Activated CD4-positive, alpha-beta T cell treated with anti-CD3 and anti-CD28 coated beads, Interleukin-2, amount 10 ng/mL, durations not matched to agents 7 days and 5 days (primary cell): ENCODE data around the gene HSF5. TPM values are rescaled to one million over a fixed set of nuclear protein-coding genes. Genes with fewer than 3 reads are reported as not detected.

ENCODE experiments used
- CTCF ChIA-PET: fragments of 350-600 bp; sonication (Branson Sonifier 250); formaldehyde crosslinking; loops from one replicate; lab custom pipeline; 2021; ENCODE audit warnings: antibody characterized with exemption; lab: Charles Lee
- POLR2A ChIA-PET: fragments of 350-600 bp; sonication (Branson Sonifier 250); formaldehyde crosslinking; loops from one replicate; lab custom pipeline; 2021; ENCODE audit warnings: antibody characterized with exemption; lab: Charles Lee
- DNase-seq: peaks from one replicate; pipeline ENCODE4 v3.0.0-alpha.2; 2020
- H3K27ac Mint-ChIP-seq: one replicate; pipeline ENCODE4 v1.8.0; 2021; ENCODE audit warnings: mild to moderate bottlenecking, moderate library complexity, mixed read lengths
- H3K27me3 Mint-ChIP-seq: one replicate; pipeline ENCODE4 v1.8.0; 2021; ENCODE audit warnings: mixed read lengths
- H3K36me3 Mint-ChIP-seq: one replicate; pipeline ENCODE4 v1.8.0; 2021; ENCODE audit warnings: low read depth, mixed read lengths
- H3K4me1 Mint-ChIP-seq: one replicate; pipeline ENCODE4 v1.8.0; 2021; ENCODE audit warnings: mixed read lengths
- H3K4me3 Mint-ChIP-seq: one replicate; pipeline ENCODE4 v1.8.0; 2021; ENCODE audit warnings: mild to moderate bottlenecking, moderate library complexity, mixed read lengths
- H3K9me3 Mint-ChIP-seq: one replicate; pipeline ENCODE4 v1.8.0; 2021; ENCODE audit warnings: mixed read lengths
- total RNA-seq, 2 experiments: library from RNA; stranded (reverse); gene quantifications; one replicate each; pipeline ENCODE4 v1.2.3, GENCODE V29; 2021

HSF5 gene
- total RNA-seq, 2 experiments from 2014 or later, result 0.77 to 0.89 TPM

GRCh38 chr17:58529275-58529674 lies 41.1 kb upstream of the HSF5 start:
- POLR2A ChIA-PET, result interaction anchor here (0.5 kb wide), 1 partner anchor 514 kb away, joined by 4 read pairs; no protein-coding TSS in a partner anchor

DNA sequence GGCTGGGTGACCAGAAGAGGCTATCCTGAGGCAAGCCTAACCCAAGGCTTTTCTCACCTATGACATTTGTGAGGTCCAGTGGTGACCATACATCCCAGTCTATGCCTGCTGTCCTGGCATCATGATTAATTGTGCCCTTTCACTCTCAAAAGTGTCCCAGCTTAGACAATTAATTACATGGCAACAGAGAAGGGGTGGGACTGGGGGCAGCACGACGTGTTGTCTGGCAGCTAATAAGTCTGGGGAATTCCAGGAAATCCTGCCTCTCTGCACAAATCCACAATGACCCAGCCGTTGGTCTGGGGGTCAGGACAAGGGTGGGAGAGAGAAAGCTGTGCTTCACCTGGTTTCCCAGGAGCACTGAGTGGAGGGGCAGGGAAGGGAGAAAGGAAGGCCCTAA lies 40.2 kb upstream of the HSF5 start:
- H3K4me1 Mint-ChIP-seq, result peaks cover 21% of the 10 kb centered on the region
- peaks cover 27% of the 10 kb centered on the region for H3K27me3 Mint-ChIP-seq
- ChIA-PET POLR2A (no interaction called here), CTCF (interaction anchor here (0.5 to 3.3 kb wide), 7 partner anchors 9 to 179 kb away, joined by 3 to 14 read pairs (median 3); no protein-coding TSS in a partner anchor)
- H3K4me3 Mint-ChIP-seq, result no peak overlapping the region
- H3K27ac Mint-ChIP-seq, result no peak overlapping the region
- H3K36me3 Mint-ChIP-seq, result no peaks in the 10 kb centered on the region
- H3K9me3 Mint-ChIP-seq, result no peaks in the 10 kb centered on the region
- DNase-seq, result no peak

More at GRCh38 chr17:58529275-58529674, 41.1 kb upstream of the HSF5 start:
- Mint-ChIP-seq H3K36me3 (no peaks in the 10 kb centered on the region), H3K27me3 (peaks cover 28% of the 10 kb centered on the region), H3K4me1 (peaks cover 21% of the 10 kb centered on the region), H3K4me3 (no peak overlapping the region), H3K9me3 (no peaks in the 10 kb centered on the region), H3K27ac (no peak overlapping the region)
- CTCF ChIA-PET, result interaction anchor here (1.1 to 3.3 kb wide), 4 partner anchors 9 to 25 kb away, joined by 3 to 14 read pairs (median 7); no protein-coding TSS in a partner anchor
- no peak for DNase-seq

- POLR2A ChIA-PET, result interaction anchor here (0.5 to 0.7 kb wide), 2 partner anchors 80 to 103 kb away, joined by 4 read pairs; no protein-coding TSS in a partner anchor
- CTCF ChIA-PET, result interaction anchor here (0.8 to 3.3 kb wide), 6 partner anchors 9 to 474 kb away, joined by 3 to 14 read pairs (median 4); no protein-coding TSS in a partner anchor
- Mint-ChIP-seq H3K9me3 (no peaks in the 10 kb centered on the region), H3K4me1 (peaks cover 21% of the 10 kb centered on the region), H3K27ac (no peak overlapping the region), H3K27me3 (peaks cover 22% of the 10 kb centered on the region), H3K4me3 (no peak overlapping the region), H3K36me3 (no peaks in the 10 kb centered on the region)
- DNase-seq, result no peak
Measured at GRCh38 chr17:58527949-58528348, 39.7 kb upstream of the HSF5 start.

GRCh38 chr17:58527306-58527705 lies 39.1 kb upstream of the HSF5 start:
- DNase-seq, result no peak
- Mint-ChIP-seq H3K36me3 (no peaks in the 10 kb centered on the region), H3K27ac (peak overlapping the region; percentile 88), H3K4me1 (peaks cover 21% of the 10 kb centered on the region), H3K9me3 (no peaks in the 10 kb centered on the region), H3K27me3 (peaks cover 16% of the 10 kb centered on the region), H3K4me3 (no peak overlapping the region)
- ChIA-PET POLR2A (interaction anchor here (0.5 to 0.7 kb wide), 2 partner anchors 79 to 104 kb away, joined by 4 read pairs; no protein-coding TSS in a partner anchor), CTCF (interaction anchor here (0.8 to 3.3 kb wide), 4 partner anchors 11 to 474 kb away, joined by 3 to 11 read pairs (median 4); no protein-coding TSS in a partner anchor)

- no peak for DNase-seq
- ChIA-PET CTCF (no interaction called here), POLR2A (no interaction called here)
- H3K4me3 Mint-ChIP-seq, result no peak overlapping the region
- no peak overlapping the region for H3K27ac Mint-ChIP-seq
- peaks cover 12% of the 10 kb centered on the region for H3K27me3 Mint-ChIP-seq
- H3K9me3 Mint-ChIP-seq, result no peaks in the 10 kb centered on the region
- peaks cover 21% of the 10 kb centered on the region for H3K4me1 Mint-ChIP-seq
- H3K36me3 Mint-ChIP-seq, result no peaks in the 10 kb centered on the region
Measured at GRCh38 chr17:58525239-58525638, 37.0 kb upstream of the HSF5 start.

DNA sequence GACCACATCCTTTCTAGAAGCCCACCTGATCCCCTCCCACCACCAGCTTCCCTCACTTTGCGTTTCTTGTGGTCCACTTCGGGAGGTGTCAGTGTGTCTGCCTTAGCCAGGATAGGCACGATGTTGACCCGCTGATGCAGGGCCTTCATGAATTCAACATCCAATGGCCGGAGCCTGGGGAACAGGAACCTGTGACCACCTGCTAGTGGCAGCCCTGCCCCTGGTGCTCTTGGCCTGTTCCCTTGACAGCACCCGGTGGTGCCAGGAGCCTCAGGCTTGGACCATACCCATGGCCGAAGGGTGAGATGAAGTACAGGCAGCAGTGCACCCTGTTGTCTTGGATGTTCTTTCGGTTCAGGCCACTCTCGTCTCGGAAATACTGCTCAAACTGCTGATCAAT lies 33.5 kb upstream of the HSF5 start:
- H3K27ac Mint-ChIP-seq, result no peak overlapping the region
- POLR2A ChIA-PET, result interaction anchor here (0.6 kb wide), 1 partner anchor 479 kb away, joined by 5 read pairs; no protein-coding TSS in a partner anchor
- no peak for DNase-seq
- no peak overlapping the region for H3K4me3 Mint-ChIP-seq
- H3K36me3 Mint-ChIP-seq, result no peaks in the 10 kb centered on the region
- no peaks in the 10 kb centered on the region for H3K27me3 Mint-ChIP-seq
- H3K4me1 Mint-ChIP-seq, result peaks cover 26% of the 10 kb centered on the region
- no peaks in the 10 kb centered on the region for H3K9me3 Mint-ChIP-seq
- CTCF ChIA-PET, result interaction anchor here (1.3 kb wide), 3 partner anchors 10 to 115 kb away, joined by 3 to 4 read pairs (median 3); no protein-coding TSS in a partner anchor

DNA sequence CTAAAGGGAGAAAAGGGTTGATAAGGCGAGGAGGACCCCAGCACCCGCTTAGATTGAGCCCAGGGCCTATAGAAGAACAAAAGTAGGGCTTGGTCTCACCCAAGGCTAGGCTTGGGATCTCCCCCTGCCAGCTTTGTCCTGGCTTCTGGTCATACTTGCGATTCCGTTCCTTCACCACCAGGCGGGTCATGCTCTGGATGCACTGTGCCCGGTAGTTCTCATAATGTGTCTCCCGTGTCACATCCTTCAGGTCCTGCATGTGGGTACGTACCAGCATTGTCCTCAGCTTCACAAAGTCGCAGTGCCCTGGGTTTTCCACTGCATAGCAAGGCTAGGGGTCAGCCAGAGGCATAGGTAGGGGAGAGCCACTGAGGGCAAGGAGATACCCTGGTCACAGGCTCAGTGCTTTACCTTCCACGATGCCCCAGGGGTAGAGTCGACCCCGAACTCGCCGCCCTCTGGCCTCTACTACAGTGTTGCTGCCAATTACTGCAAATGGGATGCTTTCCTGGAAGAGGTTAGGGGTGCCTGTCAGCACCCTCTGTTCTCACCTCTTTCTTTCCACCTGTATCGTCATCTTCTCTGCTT lies 32.7 kb upstream of the HSF5 start:
- Mint-ChIP-seq H3K36me3 (peaks cover 5% of the 10 kb centered on the region), H3K27ac (no peak overlapping the region), H3K4me1 (peaks cover 26% of the 10 kb centered on the region), H3K4me3 (no peak overlapping the region), H3K9me3 (no peaks in the 10 kb centered on the region), H3K27me3 (no peaks in the 10 kb centered on the region)
- no peak for DNase-seq
- CTCF ChIA-PET, result interaction anchor here (1.3 to 3.1 kb wide), 3 partner anchors 9 to 38 kb away, joined by 3 to 14 read pairs (median 3); no protein-coding TSS in a partner anchor
- POLR2A ChIA-PET, result no interaction called here

DNA sequence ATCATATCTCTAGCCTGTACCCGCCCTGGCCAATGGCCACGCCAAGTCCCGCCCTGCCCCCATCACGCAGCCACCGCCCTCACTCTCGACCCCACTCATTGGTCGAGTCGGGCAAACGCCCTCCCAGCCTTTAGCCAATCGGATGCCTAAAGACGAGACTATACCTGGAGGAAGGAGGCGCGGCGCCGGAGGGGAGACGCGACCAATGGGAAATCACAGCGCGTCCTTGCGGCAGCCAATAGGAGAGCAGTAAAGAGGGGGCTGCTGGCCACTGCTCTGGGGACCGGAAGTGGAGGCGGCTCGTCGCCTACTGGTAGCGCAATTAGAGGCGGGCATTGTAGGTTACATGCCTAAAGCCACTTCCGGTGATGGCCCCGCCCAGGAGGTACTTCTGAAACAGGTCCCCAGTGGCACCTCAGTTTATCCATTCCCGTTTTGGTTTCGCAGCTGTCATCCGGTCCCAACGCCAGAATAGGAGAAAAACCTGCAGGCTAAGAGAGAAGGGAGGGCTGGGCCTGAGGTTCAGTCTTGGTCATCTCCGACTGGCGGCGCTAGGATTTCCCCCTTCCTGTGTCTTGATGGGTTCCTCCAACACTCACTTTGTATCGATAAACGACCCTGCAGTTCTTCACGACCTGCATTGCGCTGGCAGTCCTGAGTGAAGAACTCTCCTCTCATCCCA lies 29.9 kb upstream of the HSF5 start:
- Mint-ChIP-seq H3K4me1 (peaks cover 45% of the 10 kb centered on the region), H3K9me3 (no peaks in the 10 kb centered on the region), H3K27ac (peak overlapping the region; percentile 93), H3K4me3 (peak overlapping the region; percentile 86), H3K27me3 (no peaks in the 10 kb centered on the region), H3K36me3 (peaks cover 11% of the 10 kb centered on the region)
- POLR2A ChIA-PET, result interaction anchor here (0.6 to 2.1 kb wide), 2 partner anchors 114 to 162 kb away, joined by 6 to 33 read pairs; no protein-coding TSS in a partner anchor
- CTCF ChIA-PET, result interaction anchor here (0.8 to 3.1 kb wide), 9 partner anchors 12 to 632 kb away, joined by 3 to 14 read pairs (median 3); a partner anchor contains a TSS
- DNase-seq, result peak; percentile 100

DNA sequence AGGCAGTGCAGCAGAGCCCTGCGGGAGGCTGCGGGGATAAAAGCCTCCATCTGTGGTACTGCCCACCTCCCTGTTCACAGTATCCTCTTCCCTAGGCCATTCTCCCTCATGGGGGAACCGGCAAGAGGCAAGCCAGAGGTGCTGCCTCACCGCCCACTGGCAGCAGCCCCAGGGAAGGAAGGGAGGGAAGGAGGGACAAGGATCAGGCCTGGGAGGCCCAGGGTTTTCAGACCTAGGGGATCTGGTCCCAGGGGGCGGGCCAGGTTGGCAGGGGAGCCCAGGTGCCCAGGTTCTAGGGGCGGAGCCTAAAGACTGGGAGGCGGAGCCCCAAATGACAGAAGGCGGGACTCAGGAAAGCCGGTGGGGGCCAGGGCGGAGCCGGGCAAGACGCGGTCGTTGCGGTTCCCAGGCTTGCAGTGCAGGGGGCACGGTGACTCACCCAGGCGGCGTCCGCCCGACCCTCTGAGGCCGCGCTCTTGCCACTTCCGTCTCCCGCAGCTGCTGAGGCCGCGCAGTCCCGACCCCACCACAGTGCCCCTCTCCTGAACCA lies 29.2 kb upstream of the HSF5 start:
- ChIA-PET CTCF (interaction anchor here (1.0 to 2.0 kb wide), 3 partner anchors 15 to 202 kb away, joined by 3 to 6 read pairs (median 4); no protein-coding TSS in a partner anchor), POLR2A (interaction anchor here (0.6 to 2.1 kb wide), 3 partner anchors 112 to 162 kb away, joined by 3 to 33 read pairs (median 6); no protein-coding TSS in a partner anchor)
- H3K36me3 Mint-ChIP-seq, result peaks cover 11% of the 10 kb centered on the region
- peaks cover 50% of the 10 kb centered on the region for H3K4me1 Mint-ChIP-seq
- peak overlapping the region; percentile 93 for H3K27ac Mint-ChIP-seq
- H3K4me3 Mint-ChIP-seq, result peak overlapping the region; percentile 86
- H3K27me3 Mint-ChIP-seq, result no peaks in the 10 kb centered on the region
- DNase-seq, result no peak
- H3K9me3 Mint-ChIP-seq, result no peaks in the 10 kb centered on the region

GRCh38 chr17:58516644-58517377 lies 28.6 kb upstream of the HSF5 start:
- Mint-ChIP-seq H3K4me1 (peaks cover 53% of the 10 kb centered on the region), H3K27ac (peak overlapping the region; percentile 93), H3K4me3 (peak overlapping the region; percentile 86), H3K27me3 (no peaks in the 10 kb centered on the region), H3K9me3 (no peaks in the 10 kb centered on the region), H3K36me3 (peaks cover 11% of the 10 kb centered on the region)
- DNase-seq, result no peak
- POLR2A ChIA-PET, result interaction anchor here (0.6 kb wide), 1 partner anchor 113 kb away, joined by 3 read pairs; no protein-coding TSS in a partner anchor
- CTCF ChIA-PET, result interaction anchor here (0.5 to 2.0 kb wide), 3 partner anchors 11 to 114 kb away, joined by 5 to 6 read pairs (median 6); no protein-coding TSS in a partner anchor

- Mint-ChIP-seq H3K27me3 (no peaks in the 10 kb centered on the region), H3K36me3 (peaks cover 25% of the 10 kb centered on the region), H3K4me3 (peak overlapping the region; percentile 73), H3K27ac (peak overlapping the region; percentile 81), H3K9me3 (no peaks in the 10 kb centered on the region), H3K4me1 (peaks cover 62% of the 10 kb centered on the region)
- ChIA-PET CTCF (interaction anchor here (0.6 to 1.9 kb wide), 6 partner anchors 9 to 299 kb away, joined by 3 to 6 read pairs (median 3); no protein-coding TSS in a partner anchor), POLR2A (interaction anchor here (1.3 kb wide), 1 partner anchor 117 kb away, joined by 4 read pairs; no protein-coding TSS in a partner anchor)
- DNase-seq, result no peak
Measured at GRCh38 chr17:58515286-58515685, 27.1 kb upstream of the HSF5 start.
